Measurements from ENCODE around the gene NUDT3.

Gene NUDT3

DNA sequence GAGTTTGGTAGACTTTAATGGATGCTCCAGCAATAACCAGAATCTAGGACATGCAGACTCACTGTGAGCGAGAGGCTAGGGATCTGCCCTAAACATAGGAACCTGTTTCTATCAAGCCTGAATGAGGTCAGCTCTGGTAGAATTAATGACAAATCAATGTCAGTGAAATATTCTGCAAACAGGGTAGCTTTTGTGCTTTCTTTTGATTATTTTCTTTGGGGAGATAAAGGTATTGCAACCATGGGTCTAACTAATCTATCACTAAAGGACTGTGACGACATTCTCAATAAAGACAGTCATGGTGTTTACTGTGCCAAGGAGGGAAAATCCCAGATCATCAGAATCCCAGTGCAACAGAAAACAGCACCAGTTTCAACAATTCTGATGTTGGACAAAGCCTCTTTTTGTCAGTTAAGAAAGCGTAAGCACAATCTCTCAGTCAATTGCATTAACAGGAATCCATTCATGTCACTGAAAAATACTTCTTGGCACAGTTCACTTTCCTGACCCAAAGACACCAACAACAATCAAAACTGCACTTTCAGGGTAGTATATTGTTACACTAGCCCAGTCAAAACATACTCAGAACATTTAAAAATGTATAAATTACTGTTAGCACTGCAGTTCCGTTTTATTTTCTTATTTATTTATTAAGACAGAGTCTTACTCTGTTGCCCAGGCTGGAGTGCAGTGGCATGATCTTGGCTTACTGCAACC, 106.9 kb downstream of the NUDT3 start:
- DNase-seq (ENCODE audit: low spot score) = no peak
- TF ChIP-seq, protein P1, sequence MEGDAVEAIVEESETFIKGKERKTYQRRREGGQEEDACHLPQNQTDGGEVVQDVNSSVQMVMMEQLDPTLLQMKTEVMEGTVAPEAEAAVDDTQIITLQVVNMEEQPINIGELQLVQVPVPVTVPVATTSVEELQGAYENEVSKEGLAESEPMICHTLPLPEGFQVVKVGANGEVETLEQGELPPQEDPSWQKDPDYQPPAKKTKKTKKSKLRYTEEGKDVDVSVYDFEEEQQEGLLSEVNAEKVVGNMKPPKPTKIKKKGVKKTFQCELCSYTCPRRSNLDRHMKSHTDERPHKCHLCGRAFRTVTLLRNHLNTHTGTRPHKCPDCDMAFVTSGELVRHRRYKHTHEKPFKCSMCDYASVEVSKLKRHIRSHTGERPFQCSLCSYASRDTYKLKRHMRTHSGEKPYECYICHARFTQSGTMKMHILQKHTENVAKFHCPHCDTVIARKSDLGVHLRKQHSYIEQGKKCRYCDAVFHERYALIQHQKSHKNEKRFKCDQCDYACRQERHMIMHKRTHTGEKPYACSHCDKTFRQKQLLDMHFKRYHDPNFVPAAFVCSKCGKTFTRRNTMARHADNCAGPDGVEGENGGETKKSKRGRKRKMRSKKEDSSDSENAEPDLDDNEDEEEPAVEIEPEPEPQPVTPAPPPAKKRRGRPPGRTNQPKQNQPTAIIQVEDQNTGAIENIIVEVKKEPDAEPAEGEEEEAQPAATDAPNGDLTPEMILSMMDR (IDR thresholded peaks at IDR 0.05; ENCODE audit: extremely low read depth, missing control alignments) = no peak

DNA sequence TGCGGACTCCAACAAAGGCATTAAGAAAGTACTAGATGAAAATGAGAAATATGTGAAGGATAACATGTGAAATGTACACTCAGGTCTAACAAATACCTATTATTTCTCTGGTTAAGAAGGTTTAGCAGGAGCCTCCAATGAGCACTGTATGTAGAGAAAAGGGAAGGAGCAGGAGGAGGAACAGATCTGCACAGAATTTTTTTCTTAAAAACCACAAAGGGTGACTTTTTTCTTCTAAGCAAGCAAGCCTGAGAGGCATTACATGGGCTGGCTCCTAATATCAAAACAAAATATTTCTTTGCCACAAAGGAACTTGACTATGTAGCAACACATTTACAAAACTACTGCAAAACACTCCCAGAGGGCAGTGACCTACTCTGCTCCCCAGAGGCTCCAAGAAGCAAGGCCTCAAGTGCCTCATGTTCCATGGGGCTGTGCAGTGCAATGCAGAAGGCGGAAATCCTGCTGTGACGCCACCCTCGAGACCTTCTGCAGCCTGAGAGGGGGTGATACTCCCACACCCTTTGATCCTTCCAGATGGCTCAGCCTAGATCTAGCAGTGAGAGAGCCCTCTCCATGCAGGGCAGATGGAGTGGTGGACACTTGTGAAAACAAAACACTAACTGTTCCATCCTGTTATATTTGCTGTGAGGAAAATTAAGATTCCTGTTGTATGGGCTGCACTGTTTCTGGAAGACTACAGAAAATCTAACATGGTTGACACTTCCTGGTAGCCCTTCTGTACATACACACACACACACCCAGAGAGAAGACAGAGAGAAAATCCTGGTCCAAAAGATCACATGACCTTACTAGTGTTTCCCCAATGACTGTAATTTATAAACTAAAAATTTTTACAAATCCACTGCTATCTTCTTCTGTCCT, 107.7 kb downstream of the NUDT3 start:
- DNase-seq (ENCODE audit: low spot score) = no peak
- TF ChIP-seq, protein P1 (IDR thresholded peaks at IDR 0.05; ENCODE audit: extremely low read depth, missing control alignments) = no peak

DNA sequence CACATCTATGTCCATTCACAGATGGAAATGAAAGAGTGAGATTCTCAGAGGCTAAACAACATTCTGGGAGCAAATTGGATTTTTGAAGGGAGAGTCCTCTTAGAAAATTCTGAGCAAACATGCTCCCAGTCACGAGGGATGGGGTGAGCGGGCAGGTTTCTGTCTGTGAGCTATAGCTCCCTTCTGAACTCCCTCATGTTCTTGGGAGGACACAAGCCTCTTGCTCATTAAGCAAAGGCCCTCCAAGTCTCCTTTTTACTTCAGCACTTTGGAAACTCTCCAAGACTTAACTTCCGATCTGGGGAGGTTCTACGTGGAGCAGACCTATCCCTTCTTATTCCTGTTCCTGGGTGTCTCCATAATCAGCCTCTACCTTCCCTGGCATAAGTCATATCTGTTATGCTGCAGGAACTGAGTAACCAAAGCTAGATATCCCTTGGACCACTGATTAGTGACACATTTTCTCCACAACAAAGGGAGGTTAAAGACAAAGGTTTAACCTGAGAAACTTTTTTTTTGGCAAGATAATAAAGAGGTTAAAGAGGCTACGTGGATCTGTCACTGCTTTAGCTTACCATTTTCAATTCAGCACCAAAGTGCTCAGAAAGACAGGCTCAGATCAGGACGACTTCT, 110.7 kb downstream of the NUDT3 start:
- TF ChIP-seq, protein P1 (IDR thresholded peaks at IDR 0.05; ENCODE audit: extremely low read depth, missing control alignments) = no peak
- DNase-seq (ENCODE audit: low spot score) = no peak

DNA sequence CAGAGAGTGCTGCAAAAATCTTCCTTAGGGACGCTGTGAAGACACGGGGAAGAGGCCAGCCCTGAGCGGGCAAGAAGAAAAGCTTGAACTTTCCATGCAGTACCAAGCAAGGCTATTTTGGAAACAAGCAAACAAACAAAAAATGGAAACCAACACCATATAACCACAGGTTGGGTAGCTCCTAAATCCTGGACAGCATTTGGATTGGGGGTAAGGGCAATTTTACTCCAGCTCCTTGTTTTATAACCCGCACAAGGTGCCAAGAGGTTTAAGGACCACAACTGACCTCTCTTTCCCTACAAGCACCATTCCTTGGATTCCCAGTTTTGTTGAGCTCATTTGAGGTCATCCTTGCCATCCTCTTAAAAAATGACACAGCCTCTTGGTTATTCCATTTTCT, 112.3 kb downstream of the NUDT3 start:
- TF ChIP-seq, protein P1 (IDR thresholded peaks at IDR 0.05; ENCODE audit: extremely low read depth, missing control alignments) = no peak

DNA sequence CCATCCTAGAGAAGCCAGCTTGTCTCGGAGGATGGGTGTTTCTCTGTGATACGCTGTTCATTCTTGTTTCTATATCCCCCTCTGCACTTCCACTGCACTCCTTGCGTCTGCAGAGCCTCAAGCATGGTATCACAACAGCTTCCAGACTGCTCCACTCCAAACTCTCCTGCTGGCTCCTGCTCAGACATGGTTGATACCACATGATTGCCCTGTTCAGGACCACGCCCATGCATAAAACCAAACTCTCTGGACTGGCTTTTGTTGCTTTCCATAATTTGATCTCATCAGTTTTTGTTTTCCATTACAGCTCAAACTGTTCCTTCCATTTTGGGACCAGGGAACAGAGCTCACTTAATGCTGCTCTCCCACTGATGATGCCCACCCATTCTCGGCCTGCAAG, 113.6 kb downstream of the NUDT3 start:
- TF ChIP-seq, protein P1 (IDR thresholded peaks at IDR 0.05; ENCODE audit: extremely low read depth, missing control alignments) = no peak
- no peak for DNase-seq (ENCODE audit: low spot score)

More for the DNA sequence above, 112.3 kb downstream of the NUDT3 start:
- DNase-seq (ENCODE audit: low spot score) = no peak

DNA sequence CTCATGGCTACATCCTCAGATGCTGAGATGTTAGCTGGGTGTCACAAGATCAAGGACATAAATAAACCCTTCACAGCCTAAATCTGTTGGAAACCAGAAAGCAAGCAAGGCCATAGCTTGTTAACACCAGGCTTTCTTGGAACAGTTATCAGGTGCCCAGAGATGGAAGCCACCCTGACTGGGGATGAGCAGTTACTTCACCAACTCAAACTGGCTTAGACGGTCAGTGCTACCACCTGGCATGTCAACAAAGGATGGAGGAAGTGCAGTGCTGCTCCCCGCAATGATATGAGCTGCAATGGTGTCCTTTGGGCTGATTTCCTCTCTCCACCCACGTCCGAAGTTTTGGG, 114.7 kb downstream of the NUDT3 start:
- TF ChIP-seq, protein P1 (IDR thresholded peaks at IDR 0.05; ENCODE audit: extremely low read depth, missing control alignments) = no peak
- no peak for DNase-seq (ENCODE audit: low spot score)

Data from GM20000 (cell line).